Suprapubic skin (tissue), 3 donors: Measurements from ENCODE around the gene GPX2.

Experiments
- CTCF ChIP-seq, 2 donors: fragments of 200-600 bp in 1 of 2; fragments of 450-650 bp in 1 of 2; sonication (generic) in 1 of 2; IDR thresholded peaks; one replicate each; pipeline ENCODE4 v1.5.1; 2016 to 2019; ENCODE audit warnings: antibody characterized with exemption in 2 of 2, mild to moderate bottlenecking in 1 of 2, moderate library complexity in 1 of 2
- EP300 ChIP-seq: sonication (generic); formaldehyde crosslinking; IDR thresholded peaks from one replicate; pipeline ENCODE4 v1.6.1; 2017; ENCODE audit warnings: antibody characterized with exemption
- POLR2A ChIP-seq, 2 donors: fragments of 450-650 bp; IDR thresholded peaks; one replicate each; pipeline ENCODE4 v1.6.1; 2017; ENCODE audit warnings: antibody characterized with exemption in 2 of 2, mild to moderate bottlenecking in 2 of 2, moderate library complexity in 2 of 2

GRCh38 chr14:64958743-64959142 is 16.2 kb upstream of the GPX2 start:
- TF ChIP-seq CTCF (IDR thresholded peaks at IDR 0.05) = no peak
- no peak for TF ChIP-seq POLR2A (IDR thresholded peaks at IDR 0.05)
- TF ChIP-seq EP300 = no peak
